PC-3 (cell line): ENCODE data around the gene MYO18A. TPM values are rescaled to one million over a fixed set of nuclear protein-coding genes. Genes with fewer than 3 reads are reported as not detected.

ENCODE experiments used
- ATAC-seq: fragments of 200-7000 bp; cut with Tn5 transposase; 2 replicates; pipeline ENCODE4 v1.9.1; 2020; ENCODE audit warnings: mild to moderate bottlenecking, moderate library complexity
- BruUV-seq: library from RNA; stranded (reverse); fragments of 400-500 nt; replicated peaks from 2 replicates; lab custom pipeline; 2021; lab: Mats Ljungman, UMichigan
- CTCF ChIA-PET: fragments of 300-600 bp; sonication (Branson Sonifier 250); formaldehyde crosslinking; loops from one replicate; lab custom pipeline; 2022; ENCODE audit warnings: antibody characterized with exemption; lab: Charles Lee
- POLR2A ChIA-PET: fragments of 300-600 bp; sonication (Branson Sonifier 250); formaldehyde crosslinking; loops from one replicate; lab custom pipeline; 2022; ENCODE audit warnings: antibody characterized with exemption; ENCODE audit not compliant: unreplicated experiment; lab: Charles Lee
- DNase-seq: peaks from one replicate; pipeline ENCODE4 v3.0.0-alpha.2; 2015
- H2AFZ ChIP-seq: fragments of 300-600 bp; sonication (generic); 2 replicates; pipeline ENCODE4 v1.6.0; 2016; ENCODE audit warnings: antibody characterized with exemption, low read length
- H3F3A ChIP-seq: fragments of 300-600 bp; sonication (generic); one replicate; pipeline ENCODE4 v1.6.0; 2017; ENCODE audit warnings: antibody characterized with exemption, low read length, control low read depth, mild to moderate bottlenecking; ENCODE audit not compliant: unreplicated experiment
- H3K27ac ChIP-seq: fragments of 300-600 bp; sonication (generic); 2 replicates; pipeline ENCODE4 v1.5.1; 2016; ENCODE audit warnings: mild to moderate bottlenecking, low read length
- H3K27me3 ChIP-seq: fragments of 300-600 bp; sonication (generic); 2 replicates; pipeline ENCODE4 v1.6.1; 2016; ENCODE audit warnings: low read length, mixed read lengths
- H3K36me3 ChIP-seq: fragments of 300-600 bp; sonication (generic); 2 replicates; pipeline ENCODE4 v1.6.1; 2016; ENCODE audit warnings: low read depth, mixed run types, low read length, mixed read lengths
- H3K4me1 ChIP-seq: fragments of 300-600 bp; sonication (generic); 2 replicates; pipeline ENCODE4 v1.5.1; 2016; ENCODE audit warnings: low read length; ENCODE audit not compliant: insufficient read depth
- H3K4me2 ChIP-seq: fragments of 300-600 bp; sonication (generic); 2 replicates; pipeline ENCODE4 v1.6.0; 2016; ENCODE audit warnings: low read length
- H3K4me3 ChIP-seq: fragments of 300-600 bp; sonication (generic); 2 replicates; pipeline ENCODE4 v1.5.1; 2016; ENCODE audit warnings: mild to moderate bottlenecking, low read length, mixed read lengths
- H3K79me2 ChIP-seq: fragments of 300-600 bp; sonication (generic); 2 replicates; pipeline ENCODE4 v1.6.1; 2017; ENCODE audit warnings: low read length, mixed read lengths
- H3K9ac ChIP-seq: fragments of 300-600 bp; sonication (generic); 2 replicates; pipeline ENCODE4 v1.6.0; 2016; ENCODE audit warnings: mild to moderate bottlenecking, low read length
- H3K9me2 ChIP-seq: fragments of 300-600 bp; sonication (generic); replicated peaks from 2 replicates; pipeline ENCODE4 v1.6.1; 2016; ENCODE audit warnings: mixed run types, low read length, mixed read lengths
- H3K9me3 ChIP-seq: fragments of 300-600 bp; sonication (generic); 2 replicates; pipeline ENCODE4 v1.6.1; 2016; ENCODE audit warnings: low read length, mixed read lengths
- H4K20me1 ChIP-seq: fragments of 300-600 bp; sonication (generic); 2 replicates; pipeline ENCODE4 v1.6.1; 2016; ENCODE audit warnings: low read length, mixed read lengths
- EZH2 ChIP-seq: fragments of 300-600 bp; sonication (generic); IDR thresholded peaks from one replicate; pipeline ENCODE4 v1.6.1; 2017; ENCODE audit warnings: antibody characterized with exemption, mild to moderate bottlenecking, low read length; ENCODE audit not compliant: unreplicated experiment
- EZH2phosphoT487 ChIP-seq: fragments of 300-600 bp; sonication (generic); IDR thresholded peaks from 2 replicates; pipeline ENCODE4 v1.6.1; 2018; ENCODE audit warnings: mild to moderate bottlenecking, antibody characterized with exemption, low read length, borderline replicate concordance
- intact Hi-C: fragments of 100-400 bp; cut with micrococcal nuclease; formaldehyde crosslinking; loops from 2 replicates; pipeline ENCODE4 v1.9.0; 2023
- total RNA-seq: library from RNA; depleted of rRNA; stranded (reverse); fragments of >200 nt; gene quantifications from 2 replicates; pipeline ENCODE4 v1.2.3, GENCODE V29; 2014
- TF ChIP-seq, protein P1 (sequence below): fragments of 300-600 bp; sonication (generic); conservative IDR thresholded peaks from 2 replicates; pipeline ENCODE4 v1.5.1; 2017; ENCODE audit warnings: antibody characterized with exemption, low read depth, mild to moderate bottlenecking, low read length

Gene MYO18A
- total RNA-seq, 1 experiment from 2014 or later, result 28.0 TPM

DNA sequence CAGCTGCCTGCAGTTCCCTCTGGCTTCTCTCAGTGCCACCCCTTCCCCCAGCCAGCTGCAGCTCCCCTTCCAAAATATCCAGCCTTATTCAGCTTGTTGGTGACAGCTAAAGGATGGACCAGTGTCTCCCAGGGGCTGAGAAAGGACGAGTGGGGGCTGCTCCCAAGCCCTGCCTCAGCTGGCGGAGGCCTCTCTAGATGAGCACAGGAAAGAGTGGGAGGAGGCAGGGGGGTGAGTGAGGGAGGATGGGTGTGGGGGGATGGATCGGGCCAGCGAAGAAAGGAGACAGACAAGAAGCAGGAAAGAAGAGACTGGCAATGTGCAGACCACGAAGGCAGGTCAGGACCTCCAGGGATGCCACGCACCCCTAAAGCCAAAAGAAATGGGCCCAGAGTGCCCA is 119.7 kb downstream of the MYO18A start:
- TF ChIP-seq EZH2phosphoT487 (no peak), EZH2 (no peak)
- TF ChIP-seq, protein P1, sequence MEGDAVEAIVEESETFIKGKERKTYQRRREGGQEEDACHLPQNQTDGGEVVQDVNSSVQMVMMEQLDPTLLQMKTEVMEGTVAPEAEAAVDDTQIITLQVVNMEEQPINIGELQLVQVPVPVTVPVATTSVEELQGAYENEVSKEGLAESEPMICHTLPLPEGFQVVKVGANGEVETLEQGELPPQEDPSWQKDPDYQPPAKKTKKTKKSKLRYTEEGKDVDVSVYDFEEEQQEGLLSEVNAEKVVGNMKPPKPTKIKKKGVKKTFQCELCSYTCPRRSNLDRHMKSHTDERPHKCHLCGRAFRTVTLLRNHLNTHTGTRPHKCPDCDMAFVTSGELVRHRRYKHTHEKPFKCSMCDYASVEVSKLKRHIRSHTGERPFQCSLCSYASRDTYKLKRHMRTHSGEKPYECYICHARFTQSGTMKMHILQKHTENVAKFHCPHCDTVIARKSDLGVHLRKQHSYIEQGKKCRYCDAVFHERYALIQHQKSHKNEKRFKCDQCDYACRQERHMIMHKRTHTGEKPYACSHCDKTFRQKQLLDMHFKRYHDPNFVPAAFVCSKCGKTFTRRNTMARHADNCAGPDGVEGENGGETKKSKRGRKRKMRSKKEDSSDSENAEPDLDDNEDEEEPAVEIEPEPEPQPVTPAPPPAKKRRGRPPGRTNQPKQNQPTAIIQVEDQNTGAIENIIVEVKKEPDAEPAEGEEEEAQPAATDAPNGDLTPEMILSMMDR, result no peak
- no peaks in the 10 kb centered on the region for H3K36me3 ChIP-seq
- no peak overlapping the region for H3K9ac ChIP-seq
- ChIA-PET CTCF (no interaction called here), POLR2A (no interaction called here)
- H2AFZ ChIP-seq, result no peak overlapping the region
- no peaks in the 10 kb centered on the region for H3K9me3 ChIP-seq
- H3F3A ChIP-seq, result no peaks in the 10 kb centered on the region
- intact Hi-C loops, result no loop called here
- H3K9me2 ChIP-seq, result no peaks in the 10 kb centered on the region
- H3K4me1 ChIP-seq, result no peaks in the 10 kb centered on the region
- H3K4me3 ChIP-seq, result no peak overlapping the region
- ATAC-seq, result no peak
- no TSS peak for BruUV-seq
- no peak overlapping the region for H3K27ac ChIP-seq
- H3K4me2 ChIP-seq, result no peak overlapping the region
- H3K27me3 ChIP-seq, result no peaks in the 10 kb centered on the region
- H4K20me1 ChIP-seq, result no peaks in the 10 kb centered on the region
- DNase-seq, result no peak
- H3K79me2 ChIP-seq, result no peaks in the 10 kb centered on the region

DNA sequence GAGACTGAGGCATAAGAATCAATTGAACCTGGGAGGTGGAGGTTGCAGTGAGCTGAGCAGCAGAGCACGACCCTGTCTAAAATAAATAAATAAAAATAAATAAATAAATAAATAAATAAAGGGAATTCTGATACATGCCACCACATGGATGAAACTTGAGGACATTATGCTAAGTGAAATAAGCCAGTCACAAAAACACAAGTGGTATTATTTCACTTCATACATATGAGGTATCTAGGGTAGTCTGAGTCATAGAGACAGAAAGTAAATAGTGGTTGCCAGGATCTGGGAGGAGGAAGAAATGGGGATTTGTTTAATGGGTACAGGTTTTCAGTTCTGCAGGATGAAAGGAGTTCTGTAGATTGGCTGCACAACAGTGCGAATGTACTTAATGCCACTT is 120.9 kb downstream of the MYO18A start:
- Histone ChIP-seq H3K4me1 (no peaks in the 10 kb centered on the region), H3K27ac (no peak overlapping the region), H3K9me2 (no peaks in the 10 kb centered on the region), H3F3A (no peaks in the 10 kb centered on the region), H4K20me1 (no peaks in the 10 kb centered on the region), H3K4me2 (no peak overlapping the region), H3K9ac (no peak overlapping the region), H3K4me3 (no peak overlapping the region), H3K9me3 (no peaks in the 10 kb centered on the region), H3K36me3 (no peaks in the 10 kb centered on the region), H3K79me2 (no peaks in the 10 kb centered on the region), H2AFZ (no peak overlapping the region), H3K27me3 (no peaks in the 10 kb centered on the region)
- ChIA-PET POLR2A (no interaction called here), CTCF (no interaction called here)
- TF ChIP-seq EZH2phosphoT487 (no peak), EZH2 (no peak)
- TF ChIP-seq, protein P1, result no peak
- ATAC-seq (peak; percentile 93), DNase-seq (peak; percentile 71)
- no TSS peak for BruUV-seq
- intact Hi-C loops, result no loop called here

DNA sequence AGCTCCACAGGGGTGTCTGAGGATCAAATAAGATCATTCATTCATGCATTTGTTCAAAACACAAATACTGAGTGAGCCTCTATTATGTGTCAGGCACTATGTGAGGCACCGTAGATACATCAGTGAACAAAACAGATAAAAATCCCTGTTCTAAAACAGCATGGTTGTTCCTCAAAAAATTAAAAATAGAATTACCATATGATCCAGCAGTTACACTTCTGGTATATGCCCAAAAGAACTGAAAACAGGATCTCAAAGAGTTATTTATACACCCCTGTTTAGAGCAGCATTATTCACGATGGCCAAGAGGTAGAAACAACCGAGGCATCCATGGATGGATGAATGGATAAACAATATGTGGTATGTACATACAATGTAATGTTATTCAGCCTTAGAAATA is 121.8 kb downstream of the MYO18A start:
- Histone ChIP-seq H3K4me3 (no peak overlapping the region), H3K9ac (no peak overlapping the region), H3F3A (no peaks in the 10 kb centered on the region), H3K4me2 (no peak overlapping the region), H3K27ac (no peak overlapping the region), H3K79me2 (no peaks in the 10 kb centered on the region), H3K9me2 (no peaks in the 10 kb centered on the region), H2AFZ (no peak overlapping the region), H3K27me3 (no peaks in the 10 kb centered on the region), H3K4me1 (no peaks in the 10 kb centered on the region), H4K20me1 (no peaks in the 10 kb centered on the region), H3K9me3 (no peaks in the 10 kb centered on the region), H3K36me3 (no peaks in the 10 kb centered on the region)
- DNase-seq (no peak), ATAC-seq (no peak)
- ChIA-PET POLR2A (no interaction called here), CTCF (no interaction called here)
- BruUV-seq, result no TSS peak
- intact Hi-C loops, result no loop called here
- no peak for TF ChIP-seq EZH2phosphoT487
- TF ChIP-seq EZH2, result no peak
- TF ChIP-seq, protein P1, result no peak
